ENCODE measurements around the gene CAV2.
"Not testable (repeated sequence)": the region's sequence is repeated elsewhere in the genome, so short reads cannot be mapped to it uniquely, and the experiment has no call there.

Gene CAV2

GRCh38 chr7:116499168-116500077 is at the start of gene CAV2:
Gene CAV2, plus strand, starts transcription at chr7:116499738. Its CDS starts 44 bp downstream, at chr7:116499782.
- peak; percentile 75 for DNase-seq

- no peak for DNase-seq
Observed at GRCh38 chr7:116449950-116450349, 49.6 kb upstream of the CAV2 start.

- no peak for DNase-seq
Observed at GRCh38 chr7:116451957-116452729, 47.4 kb upstream of the CAV2 start.

GRCh38 chr7:116454377-116454776 is 45.2 kb upstream of the CAV2 start:
- no peak for DNase-seq

GRCh38 chr7:116455009-116455408 is 44.5 kb upstream of the CAV2 start:
- DNase-seq: no peak

- DNase-seq: no peak
Observed at GRCh38 chr7:116455499-116455898, 44.0 kb upstream of the CAV2 start.

- DNase-seq: no peak
Observed at GRCh38 chr7:116461500-116461899, 38.0 kb upstream of the CAV2 start.

GRCh38 chr7:116463956-116464355 is 35.6 kb upstream of the CAV2 start:
- DNase-seq: no peak

GRCh38 chr7:116464375-116464774 is 35.2 kb upstream of the CAV2 start:
- DNase-seq: no peak

GRCh38 chr7:116465125-116465524 is 34.4 kb upstream of the CAV2 start:
- no peak for DNase-seq

- no peak for DNase-seq
Observed at GRCh38 chr7:116468534-116468933, 31.0 kb upstream of the CAV2 start.

- DNase-seq: no peak
Observed at GRCh38 chr7:116477625-116478024, 21.9 kb upstream of the CAV2 start.

- no peak for DNase-seq
Observed at GRCh38 chr7:116478834-116479233, 20.7 kb upstream of the CAV2 start.

- no peak for DNase-seq
Observed at GRCh38 chr7:116483271-116483942, 16.1 kb upstream of the CAV2 start.

- not testable (repeated sequence) for DNase-seq
Observed at GRCh38 chr7:116484389-116484788, 15.1 kb upstream of the CAV2 start.

- no peak for DNase-seq
Observed at GRCh38 chr7:116487907-116488521, 11.5 kb upstream of the CAV2 start.

GRCh38 chr7:116490351-116490750 is 9.2 kb upstream of the CAV2 start:
- no peak for DNase-seq

- DNase-seq: no peak
Observed at GRCh38 chr7:116491887-116492653, 7.5 kb upstream of the CAV2 start.

- no peak for DNase-seq
Observed at GRCh38 chr7:116492654-116493109, 6.9 kb upstream of the CAV2 start.

- DNase-seq: no peak
Observed at GRCh38 chr7:116493449-116493848, 6.1 kb upstream of the CAV2 start.

- no peak for DNase-seq
Observed at GRCh38 chr7:116494472-116494871, 5.1 kb upstream of the CAV2 start.

GRCh38 chr7:116495736-116496135 is 3.8 kb upstream of the CAV2 start:
- DNase-seq: no peak

Measured in eye (tissue), 1 donor.